HK-2 (cell line): ENCODE results near the gene CASKIN1.
"Not testable (repeated sequence)": the region's sequence is repeated elsewhere in the genome, so short reads cannot be mapped to it uniquely, and the experiment has no call there.

ENCODE experiments used
- DNase-seq: peaks from one replicate; pipeline ENCODE4 v3.0.0-alpha.2; 2018; ENCODE audit not compliant: unreplicated experiment

The CASKIN1 gene

GRCh38 chr16:2211923-2212347 is 15.5 kb upstream of the CASKIN1 start:
- DNase-seq = no peak

DNA sequence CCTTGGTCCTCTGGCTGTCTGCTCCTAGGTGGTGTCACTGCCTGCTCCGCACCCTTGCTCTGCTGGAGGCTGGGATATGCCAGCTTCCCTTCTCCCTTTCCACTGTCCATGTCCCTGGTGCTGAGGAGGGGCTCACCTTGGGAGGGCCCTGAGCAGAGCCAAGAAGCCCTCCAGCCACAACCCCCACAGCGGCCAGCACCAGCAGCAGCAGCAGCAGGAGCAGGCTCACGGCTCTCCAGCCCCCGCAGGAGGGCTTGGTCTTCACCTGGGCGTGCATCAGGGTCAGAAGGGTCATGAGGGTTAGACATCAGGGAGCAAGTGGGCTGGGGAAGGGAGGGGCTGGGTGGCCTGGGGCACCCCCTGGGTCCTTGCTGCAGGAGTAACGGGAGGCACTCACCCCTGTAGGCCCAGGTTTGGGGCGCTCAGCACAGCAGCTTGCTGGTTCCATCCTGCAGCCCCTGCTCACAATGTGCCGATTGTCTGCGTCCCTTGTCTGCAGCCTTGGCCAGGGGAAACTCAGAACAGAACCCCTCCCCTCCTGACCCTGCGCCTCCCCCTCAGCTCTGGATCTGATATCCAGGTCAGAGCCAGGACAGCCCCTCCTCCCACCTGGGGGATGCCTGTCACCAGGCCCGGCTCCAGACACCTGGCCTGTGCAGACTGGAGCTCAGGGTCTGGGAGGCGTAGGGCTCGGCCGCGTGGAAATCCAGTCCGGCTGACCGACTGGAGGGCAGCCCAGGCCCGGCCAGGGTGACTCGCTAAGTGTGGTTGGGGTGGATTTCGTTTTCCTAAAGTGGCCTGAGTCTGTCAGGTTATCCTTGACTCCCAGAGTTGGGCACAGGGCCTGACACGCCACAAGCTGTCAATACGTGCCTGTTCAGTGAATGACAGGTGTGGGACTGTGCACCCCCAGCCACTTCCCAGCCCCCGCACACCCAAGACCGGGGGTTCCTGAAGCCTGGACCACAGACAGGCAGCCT is 14.3 kb upstream of the CASKIN1 start, which contains the start of gene BRICD5:
TSS of gene BRICD5 (minus strand) at position 478 of the 980 bp plus-strand sequence. CDS start at position 448, 30 bp downstream.
- DNase-seq = no peak

DNA sequence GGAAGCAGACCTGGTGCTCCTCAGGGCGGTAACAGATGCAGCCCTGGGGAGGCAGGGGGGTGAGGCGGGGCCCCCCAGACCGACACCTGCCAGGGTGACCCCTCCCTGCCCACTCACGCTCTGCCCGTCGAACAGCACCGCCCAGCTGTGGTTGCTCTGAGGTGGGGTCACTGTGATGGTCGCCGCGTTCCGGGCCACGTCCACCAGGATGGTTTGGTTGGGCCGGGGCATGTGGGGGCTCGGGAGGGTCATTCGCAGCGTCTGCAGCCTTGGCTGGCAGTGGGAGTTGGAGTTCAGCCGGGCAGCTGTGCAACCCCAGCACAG is 13.6 kb upstream of the CASKIN1 start:
- no peak for DNase-seq

DNA sequence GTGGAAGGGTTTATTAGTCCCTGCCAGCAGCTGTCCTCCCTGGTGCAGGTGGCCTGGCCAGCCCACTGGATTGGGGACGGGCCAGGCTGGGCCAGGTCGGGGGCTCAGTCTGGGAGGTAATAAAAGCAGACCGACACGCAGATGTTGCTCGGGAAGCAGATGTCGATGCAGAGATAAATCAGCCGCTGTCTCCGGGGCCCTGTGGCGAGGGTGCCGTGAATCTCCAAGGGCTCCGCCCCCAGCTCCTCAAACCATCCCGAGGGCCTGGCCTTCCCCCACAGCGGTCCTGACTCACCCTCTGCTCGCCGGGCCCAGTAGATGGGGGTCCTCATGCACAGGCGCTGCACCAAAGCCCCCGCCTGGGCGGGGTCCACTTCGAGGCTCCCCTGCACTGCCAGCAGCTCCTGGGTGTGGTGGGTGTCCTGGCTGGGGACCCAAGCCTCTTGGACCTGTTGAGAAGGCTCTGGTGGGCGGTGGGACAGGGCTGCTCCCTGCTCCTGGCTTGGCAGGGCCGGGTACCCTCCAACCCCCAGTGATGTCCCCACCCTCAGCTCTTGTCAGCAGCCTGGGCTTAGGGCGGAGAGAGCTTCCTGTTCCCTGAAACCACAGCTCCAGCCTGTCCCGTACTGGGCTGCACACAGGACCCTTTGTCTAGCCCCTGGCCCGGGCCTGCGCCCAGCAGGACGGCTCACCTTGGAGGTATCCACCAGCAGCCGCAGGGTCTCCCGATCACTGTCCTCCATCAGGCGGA is 13.0 kb upstream of the CASKIN1 start:
- DNase-seq = no peak

DNA sequence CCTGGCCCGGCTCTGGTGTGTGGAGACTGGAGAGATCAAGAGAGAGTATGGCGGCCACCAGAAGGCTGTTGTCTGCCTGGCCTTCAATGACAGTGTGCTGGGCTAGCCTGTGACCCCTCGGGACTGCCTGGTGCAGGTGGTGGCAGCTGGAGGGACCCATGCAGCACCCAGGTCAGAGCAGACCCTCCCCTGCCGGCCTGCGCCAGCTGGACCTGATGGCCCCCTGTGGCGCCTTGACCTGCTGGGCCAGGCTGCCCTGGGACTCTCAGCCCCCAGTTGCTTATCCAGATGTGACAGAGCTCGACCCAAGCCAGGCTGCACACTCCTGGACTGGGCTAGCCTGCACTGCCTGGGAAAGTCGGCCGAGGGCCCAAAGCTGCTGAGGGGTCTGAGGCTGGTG is 12.4 kb upstream of the CASKIN1 start:
- DNase-seq = no peak

- DNase-seq = no peak
Measured at GRCh38 chr16:2208308-2208707, 11.9 kb upstream of the CASKIN1 start.

GRCh38 chr16:2207872-2208271 is 11.5 kb upstream of the CASKIN1 start:
- no peak for DNase-seq

GRCh38 chr16:2206780-2207433 is 10.5 kb upstream of the CASKIN1 start:
- DNase-seq = no peak

DNA sequence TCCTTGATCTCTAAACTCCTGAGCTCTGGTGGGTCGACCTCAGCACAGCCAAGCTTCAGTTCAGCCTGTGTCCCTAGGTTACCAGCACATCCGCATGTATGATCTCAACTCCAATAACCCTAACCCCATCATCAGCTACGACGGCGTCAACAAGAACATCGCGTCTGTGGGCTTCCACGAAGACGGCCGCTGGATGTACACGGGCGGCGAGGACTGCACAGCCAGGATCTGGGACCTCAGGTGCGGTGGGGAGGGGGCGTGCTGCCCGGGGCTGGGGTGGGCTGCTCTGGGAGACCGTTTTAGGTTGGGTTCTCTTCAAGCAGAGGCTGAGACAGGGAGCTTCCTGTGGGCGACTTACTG is 10.0 kb upstream of the CASKIN1 start:
- DNase-seq = no peak

DNA sequence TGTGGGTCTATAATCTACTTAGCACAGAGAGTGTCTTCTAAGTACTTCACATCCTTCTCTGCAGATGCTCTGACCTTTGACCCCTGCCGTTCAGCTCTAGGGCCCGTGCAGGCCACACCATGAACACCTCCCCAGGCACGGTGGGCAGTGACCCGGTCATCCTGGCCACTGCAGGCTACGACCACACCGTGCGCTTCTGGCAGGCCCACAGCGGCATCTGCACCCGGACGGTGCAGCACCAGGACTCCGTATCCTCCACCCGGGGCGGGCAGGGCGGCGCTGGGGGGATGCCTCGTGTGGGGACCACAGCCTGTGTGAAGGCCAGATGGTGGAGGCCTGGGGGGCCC is 9.5 kb upstream of the CASKIN1 start:
- DNase-seq = no peak

GRCh38 chr16:2205104-2205966 is 8.9 kb upstream of the CASKIN1 start, which contains the start of gene MLST8:
MLST8 (plus strand) TSS chr16:2205454; CDS start chr16:2206086, 632 bp downstream.
- peak; percentile 81 for DNase-seq

GRCh38 chr16:2204416-2205103 is 8.2 kb upstream of the CASKIN1 start:
- no peak for DNase-seq

DNA sequence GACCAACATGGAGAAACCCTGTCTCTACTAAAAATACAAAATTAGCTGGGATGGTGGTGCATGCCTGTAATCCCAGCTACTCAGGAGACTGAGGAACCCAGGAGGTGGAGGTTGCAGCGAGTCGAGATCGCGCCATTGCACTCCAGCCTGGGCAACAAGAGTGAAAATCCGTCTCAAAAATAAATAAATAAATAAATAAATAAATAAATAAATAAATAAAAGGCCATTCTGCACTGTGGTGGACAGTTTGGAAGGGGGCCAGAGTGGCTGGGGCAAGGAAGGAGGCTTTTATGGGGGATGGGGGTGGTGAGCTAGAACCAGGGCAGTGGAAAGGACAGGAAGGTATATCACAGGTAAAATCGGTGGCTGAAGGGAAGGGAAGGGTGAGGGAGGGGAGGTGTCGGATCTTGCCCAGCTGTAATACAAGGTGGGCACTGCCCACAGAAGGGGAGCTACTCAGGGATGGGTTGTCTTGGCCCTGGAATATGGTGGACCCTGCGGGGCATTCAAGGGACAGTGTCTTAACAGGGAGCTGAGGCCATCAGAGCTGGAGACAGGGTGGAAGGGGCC is 6.8 kb upstream of the CASKIN1 start:
- not testable (repeated sequence) for DNase-seq

GRCh38 chr16:2200313-2200712 is 3.9 kb upstream of the CASKIN1 start:
- no peak for DNase-seq

DNA sequence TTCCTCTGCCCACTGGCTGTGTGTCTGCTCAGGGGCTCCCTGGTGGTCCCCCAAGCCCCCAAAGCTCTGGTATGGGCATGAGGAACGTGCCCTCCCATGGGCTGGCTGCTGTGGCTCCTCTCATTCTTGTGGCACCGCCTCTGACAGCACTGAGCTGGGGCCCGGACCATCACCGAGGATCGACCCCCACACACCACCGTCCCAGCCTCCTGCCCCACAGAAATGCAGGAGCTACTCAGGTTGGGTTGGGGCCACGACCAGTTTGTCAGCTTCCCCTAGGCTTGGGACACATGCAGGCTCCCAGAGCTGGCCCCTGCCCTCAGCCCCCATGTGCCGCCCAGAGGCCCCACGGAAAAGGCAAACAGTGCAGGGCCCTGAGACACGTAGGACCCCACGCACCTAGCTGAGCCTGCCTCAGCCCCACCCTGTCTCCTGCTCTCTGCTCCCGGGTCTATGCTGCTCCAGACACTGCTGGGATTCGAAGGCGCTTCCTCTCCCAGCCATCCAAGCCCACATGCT is 3.3 kb upstream of the CASKIN1 start:
- DNase-seq = no peak

DNA sequence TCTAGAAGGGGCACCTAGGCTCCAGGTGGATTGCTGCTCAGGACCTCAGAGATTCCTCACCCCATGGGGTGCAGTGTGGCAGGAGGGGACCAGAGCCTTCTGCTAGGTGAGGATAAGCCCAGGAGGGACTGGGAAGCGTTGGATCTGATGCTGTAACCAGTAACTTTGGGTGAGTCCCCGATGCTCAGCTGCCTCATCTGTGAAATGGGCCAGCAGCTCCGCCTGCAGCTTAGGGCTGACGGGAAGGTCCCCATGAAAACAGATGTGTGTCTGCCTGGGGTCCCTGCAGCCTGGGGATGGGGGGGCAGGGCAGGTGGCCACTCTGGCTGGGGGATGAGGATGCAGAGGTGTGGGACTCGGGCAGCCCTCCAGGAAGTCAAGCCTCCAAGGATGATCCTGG is 2.7 kb upstream of the CASKIN1 start:
- no peak for DNase-seq

GRCh38 chr16:2198283-2198682 is 1.9 kb upstream of the CASKIN1 start:
- no peak for DNase-seq

- no peak for DNase-seq
Measured at GRCh38 chr16:2197765-2198164, 1.4 kb upstream of the CASKIN1 start.

- DNase-seq = no peak
Measured at GRCh38 chr16:2196981-2197511, 641 bp upstream of the CASKIN1 start.
